Measurements from ENCODE around the gene KIAA1958. TPM values are rescaled to one million over a fixed set of nuclear protein-coding genes. Genes with fewer than 3 reads are reported as not detected.

The KIAA1958 gene
- total RNA-seq, 1 experiment from 2014 or later, result 28.6 TPM

- ChIA-PET CTCF (no interaction called here), POLR2A (ENCODE audit: low non-redundant PET) (interaction anchor here (0.7 kb wide), 1 partner anchor 107 kb away, joined by 3 read pairs; no protein-coding TSS in a partner anchor)
- peak overlapping the region; percentile 69 for H3K27ac ChIP-seq (ENCODE audit: low read depth, low read length, poor library complexity, severe bottlenecking)
- no peaks in the 10 kb centered on the region for H3K36me3 ChIP-seq (ENCODE audit: insufficient read depth, low read length, poor library complexity, severe bottlenecking)
- peak; percentile 88 for DNase-seq (ENCODE audit: low spot score)
- H3K4me1 ChIP-seq (ENCODE audit: insufficient read depth, low read length, poor library complexity, severe bottlenecking), result peaks cover 58% of the 10 kb centered on the region
- TF ChIP-seq EZH2 (IDR thresholded peaks at IDR 0.05; ENCODE audit: borderline replicate concordance, low read depth, low read length, poor library complexity, severe bottlenecking), result no peak
- TF ChIP-seq, protein P1, sequence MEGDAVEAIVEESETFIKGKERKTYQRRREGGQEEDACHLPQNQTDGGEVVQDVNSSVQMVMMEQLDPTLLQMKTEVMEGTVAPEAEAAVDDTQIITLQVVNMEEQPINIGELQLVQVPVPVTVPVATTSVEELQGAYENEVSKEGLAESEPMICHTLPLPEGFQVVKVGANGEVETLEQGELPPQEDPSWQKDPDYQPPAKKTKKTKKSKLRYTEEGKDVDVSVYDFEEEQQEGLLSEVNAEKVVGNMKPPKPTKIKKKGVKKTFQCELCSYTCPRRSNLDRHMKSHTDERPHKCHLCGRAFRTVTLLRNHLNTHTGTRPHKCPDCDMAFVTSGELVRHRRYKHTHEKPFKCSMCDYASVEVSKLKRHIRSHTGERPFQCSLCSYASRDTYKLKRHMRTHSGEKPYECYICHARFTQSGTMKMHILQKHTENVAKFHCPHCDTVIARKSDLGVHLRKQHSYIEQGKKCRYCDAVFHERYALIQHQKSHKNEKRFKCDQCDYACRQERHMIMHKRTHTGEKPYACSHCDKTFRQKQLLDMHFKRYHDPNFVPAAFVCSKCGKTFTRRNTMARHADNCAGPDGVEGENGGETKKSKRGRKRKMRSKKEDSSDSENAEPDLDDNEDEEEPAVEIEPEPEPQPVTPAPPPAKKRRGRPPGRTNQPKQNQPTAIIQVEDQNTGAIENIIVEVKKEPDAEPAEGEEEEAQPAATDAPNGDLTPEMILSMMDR (conservative IDR thresholded peaks at IDR 0.05; ENCODE audit: low read depth, low read length), result no peak
- intact Hi-C loops (cut with micrococcal nuclease; ENCODE audit: unreplicated experiment), result no loop called here
- no TSS peak for BruUV-seq (replicated peaks)
- H3K9me3 ChIP-seq (ENCODE audit: low read depth, low read length, poor library complexity, severe bottlenecking), result peaks cover 3% of the 10 kb centered on the region
- no peaks in the 10 kb centered on the region for H3K27me3 ChIP-seq (replicated peaks; ENCODE audit: insufficient read depth, low read depth, low read length, poor library complexity)
- H3K4me3 ChIP-seq (ENCODE audit: low read depth, low read length, poor library complexity, severe bottlenecking), result no peak overlapping the region
Measured at GRCh38 chr9:112569186-112569585, 82.6 kb downstream of the KIAA1958 start.

- Histone ChIP-seq H3K4me1 (ENCODE audit: insufficient read depth, low read length, poor library complexity, severe bottlenecking) (peaks cover 55% of the 10 kb centered on the region), H3K9me3 (ENCODE audit: low read depth, low read length, poor library complexity, severe bottlenecking) (no peaks in the 10 kb centered on the region), H3K27me3 (replicated peaks; ENCODE audit: insufficient read depth, low read depth, low read length, poor library complexity) (no peaks in the 10 kb centered on the region), H3K27ac (ENCODE audit: low read depth, low read length, poor library complexity, severe bottlenecking) (peak overlapping the region; percentile 39), H3K4me3 (ENCODE audit: low read depth, low read length, poor library complexity, severe bottlenecking) (no peak overlapping the region), H3K36me3 (ENCODE audit: insufficient read depth, low read length, poor library complexity, severe bottlenecking) (peaks cover 10% of the 10 kb centered on the region)
- TF ChIP-seq, protein P1 (conservative IDR thresholded peaks at IDR 0.05; ENCODE audit: low read depth, low read length), result no peak
- no peak for TF ChIP-seq EZH2 (IDR thresholded peaks at IDR 0.05; ENCODE audit: borderline replicate concordance, low read depth, low read length, poor library complexity, severe bottlenecking)
- peak; percentile 70 for DNase-seq (ENCODE audit: low spot score)
- CTCF ChIA-PET, result no interaction called here
- POLR2A ChIA-PET (ENCODE audit: low non-redundant PET), result interaction anchor here (0.6 kb wide), 1 partner anchor 256 kb away, joined by 3 read pairs; no protein-coding TSS in a partner anchor
- no TSS peak for BruUV-seq (replicated peaks)
- intact Hi-C loops (cut with micrococcal nuclease; ENCODE audit: unreplicated experiment), result no loop called here
Measured at GRCh38 chr9:112570671-112571167, 84.1 kb downstream of the KIAA1958 start.

GRCh38 chr9:112571624-112572355 lies 85.2 kb downstream of the KIAA1958 start:
- H3K27me3 ChIP-seq (replicated peaks; ENCODE audit: insufficient read depth, low read depth, low read length, poor library complexity), result no peaks in the 10 kb centered on the region
- H3K4me1 ChIP-seq (ENCODE audit: insufficient read depth, low read length, poor library complexity, severe bottlenecking), result peaks cover 51% of the 10 kb centered on the region
- no peaks in the 10 kb centered on the region for H3K9me3 ChIP-seq (ENCODE audit: low read depth, low read length, poor library complexity, severe bottlenecking)
- H3K4me3 ChIP-seq (ENCODE audit: low read depth, low read length, poor library complexity, severe bottlenecking), result no peak overlapping the region
- peak; percentile 29 for DNase-seq (ENCODE audit: low spot score)
- H3K27ac ChIP-seq (ENCODE audit: low read depth, low read length, poor library complexity, severe bottlenecking), result no peak overlapping the region
- ChIA-PET POLR2A (ENCODE audit: low non-redundant PET) (no interaction called here), CTCF (no interaction called here)
- BruUV-seq (replicated peaks), result no TSS peak
- TF ChIP-seq, protein P1 (conservative IDR thresholded peaks at IDR 0.05; ENCODE audit: low read depth, low read length), result no peak
- no peak for TF ChIP-seq EZH2 (IDR thresholded peaks at IDR 0.05; ENCODE audit: borderline replicate concordance, low read depth, low read length, poor library complexity, severe bottlenecking)
- peaks cover 15% of the 10 kb centered on the region for H3K36me3 ChIP-seq (ENCODE audit: insufficient read depth, low read length, poor library complexity, severe bottlenecking)
- intact Hi-C loops (cut with micrococcal nuclease; ENCODE audit: unreplicated experiment), result no loop called here
